Measurements from ENCODE around the gene MTOR.
"Not testable (repeated sequence)": the region's sequence is repeated elsewhere in the genome, so short reads cannot be mapped to it uniquely, and the experiment has no call there.

Gene MTOR

GRCh38 chr1:11100149-11100493, 162.2 kb downstream of the MTOR start:
- DNase-seq = no peak

GRCh38 chr1:11099310-11100148, 162.8 kb downstream of the MTOR start, which contains the start of gene EXOSC10:
EXOSC10 (minus strand) TSS chr1:11099869; CDS start chr1:11099831, 38 bp downstream.
- DNase-seq = peak; percentile 86 to 95 (median 88)

- DNase-seq = no peak
Measured at GRCh38 chr1:11098931-11099309, 163.4 kb downstream of the MTOR start.

- not testable (repeated sequence) for DNase-seq
Measured at GRCh38 chr1:11083784-11084183, 178.6 kb downstream of the MTOR start.

GRCh38 chr1:11080931-11081330, 181.4 kb downstream of the MTOR start:
- no peak for DNase-seq

GRCh38 chr1:11078631-11079030, 183.7 kb downstream of the MTOR start:
- DNase-seq = no peak

- not testable (repeated sequence) for DNase-seq
Measured at GRCh38 chr1:11073398-11073797, 189.0 kb downstream of the MTOR start.

- no peak for DNase-seq
Measured at GRCh38 chr1:11072216-11072917, 190.0 kb downstream of the MTOR start.

GRCh38 chr1:11071463-11072215, 190.7 kb downstream of the MTOR start:
- no peak for DNase-seq

- DNase-seq = no peak
Measured at GRCh38 chr1:11070876-11071275, 191.5 kb downstream of the MTOR start.

GRCh38 chr1:11068600-11069473, 193.5 kb downstream of the MTOR start:
- DNase-seq = no peak

GRCh38 chr1:11067716-11068599, 194.4 kb downstream of the MTOR start:
- no peak for DNase-seq

GRCh38 chr1:11065796-11066195, 196.6 kb downstream of the MTOR start:
- DNase-seq = no peak

GRCh38 chr1:11064942-11065341, 197.4 kb downstream of the MTOR start:
- DNase-seq = no peak

- not testable (repeated sequence) for DNase-seq
Measured at GRCh38 chr1:11063937-11064537, 198.3 kb downstream of the MTOR start.

GRCh38 chr1:11062965-11063401, 199.4 kb downstream of the MTOR start:
- no peak for DNase-seq

- DNase-seq = no peak
Measured at GRCh38 chr1:11061652-11062365, 200.5 kb downstream of the MTOR start.

- DNase-seq = peak; percentile 70 to 90 (median 76)
Measured at GRCh38 chr1:11059968-11060830, 202.2 kb downstream of the MTOR start, which contains the start of gene SRM. SRM (minus strand) TSS chr1:11060018; CDS start chr1:11059943, 75 bp downstream.
